A673 (cell line): ENCODE results near the gene ELANE.

ENCODE experiments used
- CTCF ChIP-seq: fragments of 300-800, 200-600 bp; sonication (generic); conservative IDR thresholded peaks from 2 replicates; pipeline ENCODE4 v1.5.1; 2017; ENCODE audit warnings: low read depth, mild to moderate bottlenecking, antibody characterized with exemption, low read length, moderate library complexity, mixed read lengths
- EZH2 ChIP-seq: fragments of 200-600 bp; sonication (generic); IDR thresholded peaks from 2 replicates; pipeline ENCODE4 v1.6.1; 2017; ENCODE audit warnings: borderline replicate concordance, low read depth, mild to moderate bottlenecking, mixed read lengths, antibody characterized with exemption, low read length; ENCODE audit not compliant: poor library complexity, severe bottlenecking

GRCh38 chr19:879711-880438 lies 27.8 kb downstream of the ELANE start:
- TF ChIP-seq CTCF: no peak
- TF ChIP-seq EZH2: no peak
